GM04504 (cell line): ENCODE data around the gene GPATCH3.
A peak's percentile ranks its signal among the peaks of the same experiment; 100 is the strongest.
"Not testable (repeated sequence)": the region's sequence is repeated elsewhere in the genome, so short reads cannot be mapped to it uniquely, and the experiment has no call there.

Experiments
- DNase-seq: peaks from one replicate; pipeline ENCODE4 v3.0.0-alpha.2; 2012; ENCODE audit warnings: low read depth

GPATCH3 gene

GRCh38 chr1:26900001-26900814 lies at the start of gene GPATCH3:
Gene GPATCH3 (minus strand): TSS chr1:26900467. CDS start chr1:26900442, 25 bp downstream.
- DNase-seq: peak; percentile 86

DNA sequence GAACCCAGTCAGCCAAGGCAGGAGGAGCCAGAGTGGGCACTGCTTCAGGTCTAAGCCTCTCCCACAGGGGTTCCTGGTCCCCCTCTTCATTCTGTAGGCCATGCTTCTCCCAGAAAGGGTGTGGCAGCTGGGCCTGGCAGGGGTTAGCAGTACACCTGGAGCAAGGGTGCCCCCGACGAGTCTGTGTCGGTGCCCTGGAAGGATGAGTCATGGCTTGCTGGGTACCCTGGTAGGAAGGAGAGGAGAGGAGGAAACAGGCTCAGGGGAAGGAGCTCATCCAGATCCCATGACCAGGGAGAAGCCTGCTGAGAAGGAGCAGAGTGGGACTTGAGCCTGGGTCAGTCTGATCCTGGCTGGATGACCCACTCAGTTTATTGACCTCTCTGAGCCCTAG lies 49.7 kb upstream of the GPATCH3 start:
- DNase-seq: no peak

- DNase-seq: no peak
Measured at GRCh38 chr1:26949266-26949925, 49.1 kb upstream of the GPATCH3 start.

DNA sequence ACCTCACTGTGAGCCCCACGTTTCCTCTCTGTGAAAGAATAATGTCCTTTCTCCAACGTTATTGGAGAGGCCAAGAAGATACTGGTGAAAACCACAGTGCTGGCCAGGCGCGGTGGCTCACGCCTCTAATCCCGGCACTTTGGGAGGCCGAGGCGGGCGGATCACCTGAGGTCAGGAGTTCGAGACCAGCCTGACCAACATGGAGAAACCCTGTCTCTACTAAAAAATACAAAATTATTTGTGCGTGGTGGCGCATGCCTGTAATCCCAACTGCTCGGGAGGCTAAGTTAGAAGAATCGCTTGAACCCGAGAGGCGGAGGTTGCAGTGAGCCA lies 48.4 kb upstream of the GPATCH3 start:
- DNase-seq: not testable (repeated sequence)

DNA sequence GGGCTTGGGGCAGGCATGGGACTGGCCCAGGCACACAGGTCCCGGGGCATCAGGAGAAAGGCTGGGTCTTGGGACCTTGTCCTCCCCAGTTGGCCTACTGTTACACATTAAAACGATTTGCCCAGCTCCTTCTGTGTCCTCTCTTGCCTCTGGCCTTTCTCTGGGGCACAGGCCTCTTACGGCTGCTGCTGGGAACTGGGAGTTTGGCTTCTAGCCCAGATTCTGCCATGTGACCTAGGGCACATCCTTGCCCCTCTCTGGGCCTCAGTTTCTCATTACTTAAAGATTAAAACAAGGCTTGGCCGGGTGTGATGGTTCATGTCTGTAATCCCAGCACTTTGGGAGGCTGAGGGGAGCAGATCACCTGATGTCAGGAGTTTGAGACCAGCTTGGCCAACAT lies 46.0 kb upstream of the GPATCH3 start:
- no peak for DNase-seq

DNA sequence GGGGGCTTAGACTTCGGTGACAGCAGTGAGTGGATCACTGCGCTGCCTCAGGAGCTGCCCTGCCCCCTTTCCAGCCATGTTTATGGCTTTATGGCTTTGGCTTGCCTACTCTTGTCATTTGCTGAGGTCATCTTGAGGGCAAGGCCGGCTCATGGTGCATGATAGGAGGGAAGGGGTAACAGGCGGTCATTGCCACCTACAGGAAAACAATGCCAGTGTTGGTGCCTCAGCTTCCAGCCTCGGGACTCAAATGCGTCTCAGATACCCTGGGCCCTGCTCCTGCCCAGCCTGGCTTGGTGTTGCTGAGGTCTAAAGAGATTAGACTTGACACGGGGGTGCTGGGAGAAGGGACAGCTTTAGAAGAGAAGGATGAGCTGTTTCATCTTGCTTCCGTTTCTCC lies 45.5 kb upstream of the GPATCH3 start:
- no peak for DNase-seq

GRCh38 chr1:26945138-26945537 lies 44.9 kb upstream of the GPATCH3 start:
- DNase-seq: no peak

DNA sequence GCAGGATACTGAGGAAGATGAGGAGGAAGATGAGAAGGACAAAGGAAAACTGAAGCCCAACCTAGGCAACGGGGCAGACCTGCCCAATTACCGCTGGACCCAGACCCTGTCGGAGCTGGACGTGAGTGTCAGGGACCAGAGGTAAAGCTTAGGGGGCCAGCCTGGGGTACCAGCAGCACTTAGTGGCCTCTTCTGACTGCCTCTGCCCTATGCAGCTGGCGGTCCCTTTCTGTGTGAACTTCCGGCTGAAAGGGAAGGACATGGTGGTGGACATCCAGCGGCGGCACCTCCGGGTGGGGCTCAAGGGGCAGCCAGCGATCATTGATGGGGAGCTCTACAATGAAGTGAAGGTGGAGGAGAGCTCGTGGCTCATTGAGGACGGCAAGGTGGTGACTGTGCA lies 42.4 kb upstream of the GPATCH3 start:
- no peak for DNase-seq

DNA sequence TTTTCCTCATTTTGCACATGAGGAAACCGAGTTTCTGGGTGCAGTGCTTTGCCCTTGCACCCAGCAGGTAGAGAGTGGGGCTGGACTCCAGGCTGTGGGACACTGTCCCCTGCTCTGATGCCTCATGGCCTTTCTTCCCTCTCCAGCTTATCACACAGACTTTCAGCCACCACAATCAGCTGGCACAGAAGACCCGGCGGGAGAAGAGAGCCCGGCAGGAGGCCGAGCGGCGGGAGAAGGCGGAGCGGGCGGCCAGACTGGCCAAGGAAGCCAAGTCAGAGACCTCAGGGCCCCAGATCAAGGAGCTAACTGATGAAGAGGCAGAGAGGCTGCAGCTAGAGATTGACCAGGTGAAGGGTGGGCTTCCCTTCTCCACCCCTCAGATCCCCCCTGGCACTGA lies 41.0 kb upstream of the GPATCH3 start:
- no peak for DNase-seq

DNA sequence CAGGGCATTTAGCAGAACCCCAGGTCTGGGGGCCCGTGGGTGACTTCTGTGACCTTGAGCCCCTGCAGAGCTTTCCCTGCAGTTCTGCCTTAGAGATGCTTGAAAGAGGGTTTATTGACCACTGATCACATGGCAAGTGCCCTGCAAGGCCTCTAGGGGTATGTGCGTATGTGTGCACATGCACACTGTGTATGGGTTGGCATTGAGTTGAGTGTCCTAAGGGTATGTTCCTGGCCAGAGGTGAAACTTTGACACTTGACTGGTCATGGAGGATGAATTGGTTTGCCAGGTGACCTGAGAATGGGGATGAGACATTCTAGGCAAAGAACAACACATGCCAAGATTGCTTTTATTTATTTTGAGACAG lies 38.4 kb upstream of the GPATCH3 start:
- DNase-seq: no peak

DNA sequence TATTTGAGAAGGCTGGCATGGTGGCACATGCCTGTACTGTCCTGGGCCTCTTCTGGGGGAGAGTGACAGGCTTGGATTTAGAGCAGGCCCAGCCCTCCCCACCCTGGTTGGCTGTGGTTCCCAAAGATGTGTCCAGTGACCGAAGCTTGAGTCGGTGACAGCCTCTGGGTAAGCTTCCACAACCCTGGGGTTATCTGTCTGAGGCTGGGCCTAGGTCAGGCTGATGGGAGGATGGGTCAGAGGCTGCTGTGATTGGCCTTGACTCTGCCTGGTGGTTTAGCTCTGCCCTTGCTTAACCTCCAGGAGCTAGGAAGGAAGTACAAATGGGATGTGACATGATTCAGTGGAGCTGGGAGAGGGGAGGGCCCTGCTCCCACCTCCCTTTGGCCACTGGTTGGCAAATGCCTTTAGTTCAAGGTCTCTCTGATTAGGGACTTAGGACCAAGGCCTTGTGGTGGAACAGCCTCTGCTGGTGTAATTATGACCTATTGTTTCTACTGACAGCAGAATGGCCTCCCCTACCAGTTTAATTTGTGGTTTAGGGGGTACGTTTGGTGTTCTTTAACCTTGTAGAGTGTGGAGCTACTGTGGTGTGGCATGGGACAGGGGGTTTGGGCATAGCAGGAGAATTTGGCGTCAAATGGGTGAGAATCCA lies 37.9 kb upstream of the GPATCH3 start:
- no peak for DNase-seq

DNA sequence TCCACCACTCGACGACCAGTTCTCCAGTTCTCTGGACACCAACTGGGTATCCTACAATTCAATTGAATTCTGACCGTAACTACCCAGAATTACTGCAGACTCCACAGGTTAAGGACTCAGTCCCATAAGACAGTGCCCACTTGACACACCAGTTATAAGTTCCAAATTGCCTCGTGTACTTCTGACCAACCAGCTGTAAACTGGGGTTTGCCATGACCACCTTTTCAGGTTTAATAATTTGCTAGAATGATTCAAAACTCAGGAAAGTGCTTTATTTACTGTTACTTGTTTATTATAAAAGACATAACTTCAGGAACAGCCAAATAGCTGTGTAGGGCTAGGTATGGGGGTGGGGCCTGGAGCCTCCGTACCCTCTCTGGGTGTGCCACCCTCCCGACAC lies 36.6 kb upstream of the GPATCH3 start:
- no peak for DNase-seq

GRCh38 chr1:26932531-26932930 lies 32.3 kb upstream of the GPATCH3 start:
- no peak for DNase-seq

DNA sequence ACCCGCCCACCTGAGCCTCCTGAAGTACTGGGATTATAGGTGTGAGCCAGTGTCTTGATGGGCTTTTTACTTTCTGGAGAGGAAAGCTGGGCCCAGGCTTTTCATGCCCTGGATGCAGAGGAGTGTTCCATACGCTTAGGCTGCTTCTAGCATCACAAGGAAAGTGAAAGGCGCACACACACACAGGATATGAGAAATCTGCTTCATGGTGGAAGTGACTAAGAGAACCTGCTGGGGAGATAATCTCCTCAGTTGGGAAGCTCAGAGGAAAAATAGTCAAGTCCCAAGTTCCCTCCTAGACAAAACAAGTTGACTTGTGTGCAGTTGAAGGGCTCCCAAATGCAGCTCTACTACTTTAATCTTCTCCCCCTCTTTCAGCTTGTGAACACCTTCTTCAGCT lies 23.4 kb upstream of the GPATCH3 start:
- no peak for DNase-seq

- DNase-seq: no peak
Measured at GRCh38 chr1:26922901-26923300, 22.6 kb upstream of the GPATCH3 start.

DNA sequence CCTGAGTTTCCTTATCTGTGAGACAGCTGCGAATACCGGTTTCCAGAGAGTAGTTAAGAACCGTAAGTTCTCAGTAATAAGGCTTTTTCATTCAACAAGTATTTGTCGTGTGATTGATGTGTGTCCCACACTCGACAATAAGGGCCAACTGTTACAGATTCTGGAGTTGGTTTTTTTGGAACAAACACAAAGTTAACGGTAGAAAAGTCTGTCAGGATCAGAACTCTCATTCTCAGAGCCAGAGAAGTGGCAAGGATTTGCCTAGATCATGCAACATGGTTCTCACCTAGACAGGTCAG lies 22.1 kb upstream of the GPATCH3 start:
- DNase-seq: no peak

DNA sequence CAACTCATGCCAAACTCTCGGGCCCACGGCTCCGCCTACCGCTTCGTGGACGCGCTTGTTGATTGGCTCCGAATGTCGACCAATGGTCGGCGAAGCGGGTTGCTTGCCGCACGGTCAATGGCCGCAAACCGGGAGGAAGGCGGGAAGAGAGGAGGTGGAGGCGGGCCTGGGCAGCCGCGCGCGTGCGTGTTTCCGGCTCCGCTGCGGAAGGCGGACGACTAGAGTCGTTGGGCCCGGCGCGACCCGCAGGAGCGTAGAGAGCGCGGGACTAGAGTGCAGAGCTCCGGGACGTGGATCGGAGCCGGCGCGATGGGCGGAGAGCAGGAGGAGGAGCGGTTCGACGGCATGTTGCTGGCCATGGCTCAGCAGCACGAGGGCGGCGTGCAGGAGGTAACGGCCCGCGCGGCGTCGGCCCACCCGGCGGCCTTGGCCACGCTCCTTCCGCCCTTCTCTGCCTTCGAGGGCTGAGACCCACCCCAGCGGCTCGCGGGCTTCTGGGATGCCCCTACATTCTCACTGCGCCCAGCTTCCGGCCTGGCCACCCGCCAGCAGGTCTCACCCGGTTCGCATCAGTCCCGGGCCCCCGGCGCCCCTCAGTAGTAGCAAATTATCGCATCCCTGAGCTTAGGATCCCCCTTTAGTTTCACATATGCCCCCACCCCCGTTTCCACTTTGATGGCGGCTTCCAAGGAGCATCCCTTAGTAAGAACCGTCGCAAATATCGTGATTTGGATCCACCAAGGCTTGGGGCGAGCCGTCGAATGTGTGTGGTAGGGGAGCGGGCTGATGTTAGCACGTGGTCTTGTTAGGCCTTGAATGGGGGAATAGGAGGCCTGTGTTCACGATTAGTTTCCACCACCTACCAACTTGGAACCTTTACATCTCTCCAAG lies 21.5 kb upstream of the GPATCH3 start, which contains the start of gene NUDC:
NUDC (plus strand) TSS at position 204 of the 891 bp plus-strand sequence; CDS start at position 310, 106 bp downstream.
- peak; percentile 94 for DNase-seq

DNA sequence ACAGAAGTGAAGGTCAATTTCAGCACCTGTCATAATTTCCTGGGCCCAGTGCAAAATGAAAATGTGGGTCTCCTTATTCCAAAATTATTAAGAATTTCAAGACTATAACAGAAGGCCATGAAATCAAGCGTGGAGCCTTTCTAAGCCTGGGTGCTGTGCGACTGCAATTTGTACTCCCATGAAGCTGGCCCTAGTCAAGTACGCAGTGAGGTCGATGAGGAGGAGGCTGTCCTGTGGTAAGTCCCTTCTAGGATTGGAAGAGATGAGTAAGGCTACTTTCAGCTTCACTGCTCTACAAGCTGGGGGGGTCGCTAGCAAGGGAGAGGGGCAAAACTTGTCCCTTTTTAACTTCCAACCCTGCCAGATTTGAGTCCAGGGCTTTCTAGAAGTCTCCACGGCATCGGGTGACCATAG lies 20.9 kb upstream of the GPATCH3 start:
- DNase-seq: no peak

- no peak for DNase-seq
Measured at GRCh38 chr1:26915204-26915842, 15.1 kb upstream of the GPATCH3 start.

DNA sequence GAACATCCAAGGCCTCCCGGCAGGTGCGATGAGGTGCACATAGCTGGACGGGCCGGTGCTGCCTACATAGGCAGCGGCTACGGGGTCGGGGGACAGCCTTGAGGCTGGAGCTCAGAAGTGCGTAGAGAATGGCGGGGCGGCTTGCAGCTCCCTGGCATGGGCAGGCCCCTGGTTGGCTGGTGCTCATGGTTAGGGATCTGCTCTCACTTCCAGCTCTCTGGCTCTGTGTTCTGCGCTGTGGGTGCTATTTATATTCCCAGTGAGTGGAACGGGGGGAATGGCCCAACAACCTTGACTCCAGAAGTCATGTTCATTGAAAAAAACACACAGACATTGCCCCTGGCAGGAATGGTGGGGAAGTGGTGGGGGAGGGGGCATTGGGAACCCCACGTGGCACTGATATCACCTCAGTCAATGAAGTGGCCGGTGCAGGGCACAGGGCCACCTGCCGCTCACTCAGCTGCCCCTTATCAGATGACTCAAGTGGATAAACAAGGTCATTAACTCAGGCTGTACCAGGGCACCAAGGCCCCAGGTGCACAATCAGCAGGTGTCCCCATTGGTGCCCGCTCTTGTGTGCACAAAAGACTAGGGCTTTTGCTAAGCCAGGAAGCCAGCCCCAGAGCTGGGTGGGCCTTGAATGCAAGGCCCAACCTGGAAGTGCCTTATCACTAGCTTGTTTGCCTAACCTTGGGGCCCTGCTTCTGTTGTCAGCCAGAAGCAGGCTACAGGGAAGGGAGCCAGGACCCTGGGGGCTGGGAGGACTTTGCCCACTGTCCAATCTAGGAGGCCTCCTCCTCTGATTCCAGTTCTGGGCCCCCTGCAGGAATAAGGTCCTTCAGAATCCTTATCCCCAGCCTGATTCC lies 13.7 kb upstream of the GPATCH3 start, which contains the start of gene NR0B2:
NR0B2 (minus strand) TSS at position 222 of the 866 bp plus-strand sequence; CDS start at position 187, 35 bp downstream.
- DNase-seq: no peak

- DNase-seq: no peak
Measured at GRCh38 chr1:26913389-26913753, 13.1 kb upstream of the GPATCH3 start.
